ENCODE results near the gene ATOSA.

Gene ATOSA

GRCh38 chr15:52652984-52653383 lies 26.2 kb downstream of the ATOSA start:
- DNase-seq (ENCODE audit: low spot score) = no peak

- no peak for DNase-seq (ENCODE audit: low spot score)
These were observed 26.9 kb downstream of the ATOSA start for GRCh38 chr15:52652286-52652685.

GRCh38 chr15:52651868-52652267 lies 27.3 kb downstream of the ATOSA start:
- no peak for DNase-seq (ENCODE audit: low spot score)

GRCh38 chr15:52651114-52651513 lies 28.1 kb downstream of the ATOSA start:
- DNase-seq (ENCODE audit: low spot score) = no peak

DNA sequence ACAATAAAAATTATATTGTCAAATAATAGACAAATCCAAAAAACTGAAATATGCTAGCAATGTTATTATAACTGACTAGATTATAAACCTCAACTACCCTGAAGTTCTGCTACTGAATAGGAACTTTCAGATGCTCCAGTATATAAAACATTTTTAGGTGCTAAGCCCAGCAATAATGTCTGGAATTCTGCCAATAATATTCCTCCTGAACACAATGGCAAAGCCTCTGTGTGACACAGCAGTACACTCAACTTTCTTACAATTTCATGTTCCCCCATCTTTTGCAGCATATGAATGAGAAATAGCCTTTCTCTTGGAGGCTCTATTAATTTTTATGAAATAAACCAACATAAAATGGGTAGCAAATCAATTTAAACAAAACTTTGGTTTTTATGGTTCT lies 29.5 kb downstream of the ATOSA start:
- DNase-seq (ENCODE audit: low spot score) = no peak

- no peak for DNase-seq (ENCODE audit: low spot score)
These were observed 33.3 kb downstream of the ATOSA start for GRCh38 chr15:52645916-52646315.

DNA sequence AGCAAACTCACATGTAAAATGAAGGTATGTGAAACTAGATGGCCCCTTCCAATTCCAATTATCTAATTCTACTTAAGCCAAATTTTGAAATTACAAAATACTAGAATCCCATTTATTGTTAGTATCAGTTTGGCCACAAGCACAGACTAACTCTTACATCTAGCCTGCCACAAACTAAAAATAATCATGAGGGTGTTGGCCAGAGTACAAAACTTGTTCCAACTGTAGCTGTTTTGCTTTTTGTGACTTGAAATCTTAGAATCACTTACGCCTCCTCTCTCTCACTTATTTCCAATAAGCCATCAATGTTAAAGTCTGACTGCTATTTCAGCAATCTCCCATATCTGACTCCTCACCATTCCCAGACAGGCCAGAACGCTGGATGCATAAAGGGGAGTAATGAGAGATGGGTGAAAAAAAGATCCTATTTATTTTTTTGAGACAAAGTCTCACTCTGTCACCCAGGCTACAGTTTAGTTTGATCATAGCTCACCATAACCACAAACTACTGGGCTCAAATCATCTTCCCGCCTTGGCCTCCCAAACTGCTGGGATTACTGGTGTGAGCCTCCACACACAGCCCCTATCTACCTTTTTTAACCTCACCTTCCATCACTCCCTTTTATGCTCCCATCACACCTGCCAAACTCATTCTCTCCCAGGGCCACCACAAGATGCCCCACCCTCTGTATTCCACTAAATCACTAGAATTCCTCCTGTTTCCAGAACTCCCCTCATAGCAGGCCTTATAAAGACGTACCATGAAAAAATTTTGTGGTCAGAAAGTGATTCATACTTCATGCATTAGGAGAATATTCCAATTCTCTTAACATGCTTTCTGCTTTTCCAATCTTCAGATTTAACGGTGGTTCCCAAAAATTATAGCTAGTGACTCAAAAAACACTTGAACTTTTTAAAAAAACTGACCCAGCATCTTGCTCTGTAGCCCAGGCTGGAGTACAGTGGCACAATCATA lies 36.5 kb downstream of the ATOSA start:
- DNase-seq (ENCODE audit: low spot score) = no peak

DNA sequence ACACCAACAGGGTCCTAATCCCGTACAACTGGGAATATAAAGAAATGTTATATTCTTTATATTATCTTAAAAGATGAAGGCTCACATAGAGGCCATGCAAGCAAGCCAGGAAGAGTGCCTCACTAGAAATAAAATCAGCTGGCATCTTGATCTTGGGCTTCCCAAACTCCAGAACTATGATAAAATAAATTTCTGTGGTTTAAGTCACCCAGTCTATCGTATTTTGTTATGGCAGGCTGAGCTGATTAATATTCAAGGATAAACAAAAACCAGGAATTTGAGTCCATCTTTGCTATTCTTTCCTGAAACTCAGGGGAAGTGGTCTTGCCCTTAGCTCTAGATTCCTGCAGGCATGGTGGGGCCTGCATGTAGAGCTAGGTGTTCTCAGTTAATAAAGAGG lies 42.7 kb downstream of the ATOSA start:
- no peak for DNase-seq (ENCODE audit: low spot score)

DNA sequence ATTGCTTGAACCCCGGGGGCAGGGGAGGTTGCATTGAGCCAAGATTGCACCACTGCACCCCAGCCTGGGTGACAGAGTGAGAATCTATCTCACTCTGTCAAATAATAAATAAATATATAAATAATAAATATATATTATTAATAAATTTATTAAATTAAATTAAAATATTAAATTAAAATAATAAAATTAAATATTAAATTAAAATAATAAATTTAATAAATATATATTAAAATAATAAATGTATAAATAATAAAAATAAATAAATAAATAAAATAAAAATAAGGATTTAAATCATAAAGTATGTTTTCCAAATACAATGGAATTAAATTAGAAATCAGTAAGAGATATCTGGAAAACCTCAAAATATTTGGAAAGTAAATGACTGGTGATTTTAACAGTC lies 43.3 kb downstream of the ATOSA start:
- no peak for DNase-seq (ENCODE audit: low spot score)

Data from NAMALWA (cell line).